Thyroid gland (tissue), 4 donors: Measurements from ENCODE around the gene PHACTR3.

Experiments used
- CTCF ChIP-seq, 6 experiments: fragments of 200-600 bp in 3 of 6; fragments of 450-650 bp in 3 of 6; sonication (generic) in 3 of 6; IDR thresholded peaks; one replicate each; pipeline ENCODE4 v1.5.1; 2016 to 2019; ENCODE audit warnings: antibody characterized with exemption in 6 of 6, mild to moderate bottlenecking in 2 of 6, inconsistent platforms in 1 of 6, moderate library complexity in 1 of 6
- POLR2A ChIP-seq, 2 donors: fragments of 450-650 bp; IDR thresholded peaks; one replicate each; pipeline ENCODE4 v1.6.1; 2017; ENCODE audit warnings: antibody characterized with exemption in 2 of 2, mild to moderate bottlenecking in 2 of 2, moderate library complexity in 1 of 2

GRCh38 chr20:59845472-59845871, 241.1 kb downstream of the PHACTR3 start:
- TF ChIP-seq POLR2A (IDR thresholded peaks at IDR 0.05) = no peak
- no peak for TF ChIP-seq CTCF (IDR thresholded peaks at IDR 0.05)
